ENCODE results near the gene MLLT11. TPM values are rescaled to one million over a fixed set of nuclear protein-coding genes. Genes with fewer than 3 reads are reported as not detected.

MLLT11 gene
- 14.9 and 15.7 TPM in 2 replicates for total RNA-seq (2014; rRNA removed; shearing (Covaris generic))

GRCh38 chr1:151060007-151060656 is at the start of gene MLLT11:
MLLT11 (plus strand) TSS chr1:151060397; CDS start chr1:151067225, 6,828 bp downstream.
- peak; percentile 79 to 84 for DNase-seq
- Histone ChIP-seq H3K36me3 (peaks cover 15% of the 10 kb centered on the region), H3K27me3 (no peaks in the 10 kb centered on the region), H3K27ac (peak within 1 kb of the TSS; percentile 74), H3K9me3 (replicated peaks) (no peaks in the 10 kb centered on the region), H3K4me3 (peak within 1 kb of the TSS; percentile 71), H3K4me1 (peaks cover 5% of the 10 kb centered on the region)

DNA sequence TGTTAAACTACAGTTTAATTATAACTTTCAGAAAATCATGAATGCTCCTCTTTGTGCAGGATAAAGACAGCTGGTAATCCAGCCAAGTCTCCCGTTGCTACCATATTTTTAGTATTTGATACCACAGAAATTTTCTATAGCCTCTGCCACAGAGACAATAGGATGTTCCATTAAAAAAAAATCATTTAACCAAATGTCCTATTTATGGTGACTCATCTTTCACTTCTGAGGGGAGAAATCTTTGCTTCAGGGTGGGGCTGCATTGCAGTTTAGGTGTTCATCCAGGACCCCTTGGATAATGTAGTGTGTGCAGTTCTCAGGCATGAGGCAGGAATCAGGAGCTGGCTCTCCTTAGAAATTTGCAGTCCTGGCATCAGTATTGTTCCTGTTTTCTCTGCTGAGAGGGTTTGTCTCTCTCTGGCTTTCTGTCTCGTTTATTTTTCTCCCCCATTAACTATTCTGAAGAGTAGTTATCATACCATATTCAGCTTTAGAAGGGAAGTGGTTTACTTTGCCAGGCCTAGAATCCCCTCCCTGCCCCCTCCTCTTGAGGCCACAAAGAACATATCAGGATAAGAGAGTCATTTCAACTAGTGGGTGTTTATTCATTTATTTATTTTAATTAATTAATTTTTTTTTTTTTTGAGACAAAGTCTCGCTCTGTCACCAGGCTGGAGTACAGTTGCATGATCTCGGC is 48.9 kb upstream of the MLLT11 start:
- no peaks in the 10 kb centered on the region for H3K9me3 ChIP-seq (replicated peaks)
- no peaks in the 10 kb centered on the region for H3K36me3 ChIP-seq
- no peak overlapping the region for H3K4me3 ChIP-seq
- no peak overlapping the region for H3K27ac ChIP-seq
- H3K4me1 ChIP-seq, result no peaks in the 10 kb centered on the region
- no peak for DNase-seq
- no peaks in the 10 kb centered on the region for H3K27me3 ChIP-seq

- no peak for DNase-seq
- no peak overlapping the region for H3K4me3 ChIP-seq
- no peak overlapping the region for H3K27ac ChIP-seq
- H3K9me3 ChIP-seq (replicated peaks), result no peaks in the 10 kb centered on the region
- H3K27me3 ChIP-seq, result no peaks in the 10 kb centered on the region
- H3K36me3 ChIP-seq, result no peaks in the 10 kb centered on the region
- H3K4me1 ChIP-seq, result no peaks in the 10 kb centered on the region
Observed at GRCh38 chr1:151012684-151013471, 47.3 kb upstream of the MLLT11 start.

- H3K4me3 ChIP-seq, result no peak overlapping the region
- no peaks in the 10 kb centered on the region for H3K4me1 ChIP-seq
- no peak overlapping the region for H3K27ac ChIP-seq
- H3K36me3 ChIP-seq, result no peaks in the 10 kb centered on the region
- H3K27me3 ChIP-seq, result no peaks in the 10 kb centered on the region
- H3K9me3 ChIP-seq (replicated peaks), result no peaks in the 10 kb centered on the region
- no peak for DNase-seq
Observed at GRCh38 chr1:151013518-151013917, 46.7 kb upstream of the MLLT11 start.

GRCh38 chr1:151024540-151025146 is 35.6 kb upstream of the MLLT11 start:
- H3K9me3 ChIP-seq (replicated peaks), result no peaks in the 10 kb centered on the region
- no peaks in the 10 kb centered on the region for H3K36me3 ChIP-seq
- no peaks in the 10 kb centered on the region for H3K27me3 ChIP-seq
- H3K27ac ChIP-seq, result no peak overlapping the region
- H3K4me1 ChIP-seq, result peaks cover 7% of the 10 kb centered on the region
- H3K4me3 ChIP-seq, result no peak overlapping the region
- peak; percentile 77 to 80 for DNase-seq

DNA sequence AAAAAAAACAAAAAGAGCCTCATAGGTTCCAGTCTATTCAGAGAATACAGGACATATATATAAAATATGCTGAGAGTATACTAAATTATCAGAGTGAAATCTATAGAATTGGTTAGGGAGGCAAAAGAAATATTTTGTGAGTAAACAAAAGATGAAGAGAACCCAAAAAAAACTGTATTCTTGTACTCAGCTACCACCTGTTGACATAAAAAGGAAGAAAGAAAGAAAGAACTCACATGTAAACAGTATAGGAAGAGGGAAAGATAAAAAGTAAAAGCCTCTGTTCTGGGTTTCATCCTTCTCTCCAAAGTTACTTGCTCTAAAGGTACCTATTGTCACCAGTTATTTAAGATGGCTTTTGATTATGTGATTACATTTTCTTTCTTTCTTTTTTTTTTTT is 33.7 kb upstream of the MLLT11 start:
- Histone ChIP-seq H3K9me3 (replicated peaks) (no peaks in the 10 kb centered on the region), H3K4me1 (peaks cover 7% of the 10 kb centered on the region), H3K36me3 (no peaks in the 10 kb centered on the region), H3K27me3 (no peaks in the 10 kb centered on the region), H3K4me3 (no peak overlapping the region), H3K27ac (no peak overlapping the region)
- DNase-seq, result no peak

- H3K27ac ChIP-seq, result no peak overlapping the region
- no peaks in the 10 kb centered on the region; the same call in 1 of the 2 replicates for H3K36me3 ChIP-seq
- no peaks in the 10 kb centered on the region for H3K9me3 ChIP-seq (replicated peaks)
- H3K4me3 ChIP-seq, result no peak overlapping the region
- H3K27me3 ChIP-seq, result no peaks in the 10 kb centered on the region
- no peak for DNase-seq
- no peaks in the 10 kb centered on the region for H3K4me1 ChIP-seq
Observed at GRCh38 chr1:151032164-151032563, 28.0 kb upstream of the MLLT11 start.

DNA sequence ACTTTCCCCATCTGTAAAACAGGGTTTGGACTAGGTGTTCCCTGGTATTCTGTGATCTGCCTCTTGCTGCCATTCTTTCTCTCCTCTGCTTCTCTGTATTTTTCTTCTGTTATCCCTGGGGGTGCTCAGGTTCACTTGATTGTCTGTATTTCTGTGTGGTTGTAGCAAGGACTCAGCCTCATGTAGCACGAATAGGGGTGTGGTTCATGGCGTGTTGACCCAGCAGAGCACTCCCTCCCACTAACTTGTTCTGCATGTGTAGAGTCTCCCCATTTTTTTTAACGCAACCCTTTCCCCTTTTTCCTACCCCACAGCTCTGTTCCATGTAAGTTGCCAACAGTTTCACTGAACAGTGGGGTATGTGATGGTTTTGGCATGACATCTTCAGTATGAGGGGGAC is 25.0 kb upstream of the MLLT11 start:
- H3K4me3 ChIP-seq, result no peak overlapping the region
- H3K27ac ChIP-seq, result no peak overlapping the region
- no peaks in the 10 kb centered on the region for H3K27me3 ChIP-seq
- H3K36me3 ChIP-seq, result no peaks in the 10 kb centered on the region; the same call in 1 of the 2 replicates
- H3K9me3 ChIP-seq (replicated peaks), result no peaks in the 10 kb centered on the region
- no peaks in the 10 kb centered on the region for H3K4me1 ChIP-seq
- DNase-seq, result no peak

- no peaks in the 10 kb centered on the region for H3K4me1 ChIP-seq
- H3K36me3 ChIP-seq, result no peaks in the 10 kb centered on the region; the same call in 1 of the 2 replicates
- no peak within 1 kb of the TSS for H3K4me3 ChIP-seq
- H3K27me3 ChIP-seq, result no peaks in the 10 kb centered on the region
- H3K9me3 ChIP-seq (replicated peaks), result no peaks in the 10 kb centered on the region
- H3K27ac ChIP-seq, result no peak within 1 kb of the TSS
- DNase-seq, result no peak
Observed at GRCh38 chr1:151036356-151036755, 23.8 kb upstream of the MLLT11 start, which contains the start of gene BNIPL. BNIPL (plus strand) TSS chr1:151036586; CDS start chr1:151036726, 140 bp downstream.

GRCh38 chr1:151037032-151037431 is 23.2 kb upstream of the MLLT11 start:
- Histone ChIP-seq H3K4me3 (no peak overlapping the region), H3K27me3 (no peaks in the 10 kb centered on the region), H3K36me3 (no peaks in the 10 kb centered on the region; the same call in 1 of the 2 replicates), H3K4me1 (no peaks in the 10 kb centered on the region), H3K27ac (no peak overlapping the region), H3K9me3 (replicated peaks) (no peaks in the 10 kb centered on the region)
- no peak for DNase-seq

DNA sequence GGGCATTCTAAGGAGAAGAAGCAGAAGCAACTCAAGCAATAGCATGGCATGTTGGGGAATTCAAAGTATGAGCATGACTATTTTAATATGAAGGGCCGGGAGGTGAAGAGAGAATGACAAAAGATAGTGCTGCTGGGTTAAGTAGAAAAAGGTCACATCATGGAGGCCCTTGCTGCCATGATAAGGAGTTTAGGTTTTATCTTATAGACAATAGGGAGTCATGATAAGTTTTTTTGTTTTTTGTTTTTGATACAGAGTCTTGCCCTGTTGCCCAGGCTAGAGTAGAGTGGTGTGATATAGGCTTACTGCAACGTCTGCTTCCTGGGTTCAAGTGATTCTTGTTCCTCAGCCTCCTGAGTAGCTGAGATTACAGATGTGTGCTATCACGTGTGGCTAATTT is 20.7 kb upstream of the MLLT11 start:
- DNase-seq, result no peak
- Histone ChIP-seq H3K4me3 (no peak overlapping the region), H3K4me1 (no peaks in the 10 kb centered on the region), H3K9me3 (replicated peaks) (no peaks in the 10 kb centered on the region), H3K27me3 (no peaks in the 10 kb centered on the region), H3K36me3 (no peaks in the 10 kb centered on the region), H3K27ac (no peak overlapping the region)

DNA sequence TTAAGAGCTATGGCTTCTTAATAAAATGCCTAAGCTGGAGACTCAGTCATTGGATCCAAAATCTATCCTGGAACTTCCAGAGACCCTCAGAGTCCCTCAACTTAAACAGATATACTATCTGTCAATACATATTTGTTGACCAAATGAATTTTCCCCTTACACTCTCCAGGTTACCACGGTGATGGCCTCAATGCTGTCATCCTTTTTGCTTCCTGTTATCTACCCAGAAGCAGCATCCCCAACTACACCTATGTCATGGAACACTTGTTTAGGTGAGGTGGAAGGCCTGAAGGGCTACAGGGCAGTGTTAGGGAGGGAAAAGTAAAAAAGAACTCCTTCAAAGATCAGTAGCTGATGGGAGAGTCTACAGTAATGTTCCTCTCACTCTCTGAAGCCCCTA is 17.0 kb upstream of the MLLT11 start:
- H3K27me3 ChIP-seq, result no peaks in the 10 kb centered on the region
- DNase-seq, result no peak

GRCh38 chr1:151047591-151047924 is 12.6 kb upstream of the MLLT11 start, which contains the start of gene C1orf56:
C1orf56 (plus strand) TSS chr1:151047751; CDS start chr1:151047848, 97 bp downstream.
- H3K36me3 ChIP-seq, result peaks cover 24% of the 10 kb centered on the region
- H3K4me1 ChIP-seq, result no peaks in the 10 kb centered on the region
- H3K9me3 ChIP-seq (replicated peaks), result no peaks in the 10 kb centered on the region
- H3K27ac ChIP-seq, result peak within 1 kb of the TSS; percentile 68
- H3K4me3 ChIP-seq, result peak within 1 kb of the TSS; percentile 74
- peak; percentile 70 to 74 for DNase-seq
- no peaks in the 10 kb centered on the region for H3K27me3 ChIP-seq

More for the DNA sequence above, 17.0 kb upstream of the MLLT11 start:
- H3K9me3 ChIP-seq (replicated peaks), result no peaks in the 10 kb centered on the region
- H3K4me3 ChIP-seq, result no peak overlapping the region
- no peaks in the 10 kb centered on the region for H3K4me1 ChIP-seq
- no peak overlapping the region for H3K27ac ChIP-seq
- no peaks in the 10 kb centered on the region for H3K36me3 ChIP-seq

DNA sequence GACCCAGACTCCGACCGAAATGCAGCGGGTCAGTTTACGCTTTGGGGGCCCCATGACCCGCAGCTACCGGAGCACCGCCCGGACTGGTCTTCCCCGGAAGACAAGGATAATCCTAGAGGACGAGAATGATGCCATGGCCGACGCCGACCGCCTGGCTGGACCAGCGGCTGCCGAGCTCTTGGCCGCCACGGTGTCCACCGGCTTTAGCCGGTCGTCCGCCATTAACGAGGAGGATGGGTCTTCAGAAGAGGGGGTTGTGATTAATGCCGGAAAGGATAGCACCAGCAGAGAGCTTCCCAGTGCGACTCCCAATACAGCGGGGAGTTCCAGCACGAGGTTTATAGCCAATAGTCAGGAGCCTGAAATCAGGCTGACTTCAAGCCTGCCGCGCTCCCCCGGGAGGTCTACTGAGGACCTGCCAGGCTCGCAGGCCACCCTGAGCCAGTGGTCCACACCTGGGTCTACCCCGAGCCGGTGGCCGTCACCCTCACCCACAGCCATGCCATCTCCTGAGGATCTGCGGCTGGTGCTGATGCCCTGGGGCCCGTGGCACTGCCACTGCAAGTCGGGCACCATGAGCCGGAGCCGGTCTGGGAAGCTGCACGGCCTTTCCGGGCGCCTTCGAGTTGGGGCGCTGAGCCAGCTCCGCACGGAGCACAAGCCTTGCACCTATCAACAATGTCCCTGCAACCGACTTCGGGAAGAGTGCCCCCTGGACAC is 12.1 kb upstream of the MLLT11 start:
- DNase-seq, result peak; percentile 72 to 76
- peak overlapping the region; percentile 74 for H3K4me3 ChIP-seq
- H3K36me3 ChIP-seq, result peaks cover 29% of the 10 kb centered on the region
- peak overlapping the region; percentile 68 for H3K27ac ChIP-seq
- no peaks in the 10 kb centered on the region for H3K9me3 ChIP-seq (replicated peaks)
- no peaks in the 10 kb centered on the region for H3K4me1 ChIP-seq
- H3K27me3 ChIP-seq, result no peaks in the 10 kb centered on the region

Measured in SJCRH30 (cell line).